Measurements from ENCODE around the gene INPP5A.

INPP5A gene

DNA sequence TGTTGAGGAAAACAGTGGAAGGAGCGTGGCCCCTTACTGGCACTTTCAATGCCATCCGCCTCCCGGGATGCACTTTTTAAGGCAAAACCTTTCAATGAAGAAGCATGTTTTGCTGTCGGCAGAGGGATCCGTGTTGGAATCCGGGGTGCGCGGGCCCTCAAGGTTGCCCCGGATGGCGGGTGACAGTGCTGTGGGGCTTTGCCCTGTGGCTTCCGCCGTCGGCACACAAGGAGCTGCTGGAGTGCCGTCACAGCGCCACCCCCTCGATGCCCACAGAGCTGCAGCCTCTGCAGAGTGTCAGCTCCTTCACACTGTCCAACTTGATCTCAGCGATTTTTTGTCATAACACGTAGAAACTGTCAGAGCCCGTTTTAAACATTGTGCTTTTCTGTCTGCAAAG, 189.4 kb downstream of the INPP5A start:
- H3K36me3 ChIP-seq (ENCODE audit: control insufficient read depth, insufficient read depth, low read length) = no peaks in the 10 kb centered on the region
- no peak overlapping the region for H3K18ac ChIP-seq (ENCODE audit: low read length)
- no peaks in the 10 kb centered on the region for H3K27me3 ChIP-seq (ENCODE audit: insufficient read depth, low read length, poor library complexity)
- H3K79me1 ChIP-seq (ENCODE audit: low read length) = no peaks in the 10 kb centered on the region
- no peaks in the 10 kb centered on the region for H3K4me1 ChIP-seq (ENCODE audit: control insufficient read depth, low read depth, low read length)
- H3K9ac ChIP-seq (ENCODE audit: low read length) = no peak overlapping the region
- WGBS (ENCODE audit: extremely low coverage, insufficient coverage, low lambda C conversion rate) = no CpG with 5 or more reads among the region's 19 CpGs
- no peak overlapping the region for H4K5ac ChIP-seq (ENCODE audit: low read length)
- H2BK120ac ChIP-seq (ENCODE audit: low read depth, low read length) = no peak overlapping the region
- no peak overlapping the region for H3K4me3 ChIP-seq (ENCODE audit: low read length)
- no peak overlapping the region for H3K56ac ChIP-seq (ENCODE audit: low read length)
- no peak overlapping the region for H4K8ac ChIP-seq (ENCODE audit: low read depth, low read length)
- no peak overlapping the region for H2AK5ac ChIP-seq (ENCODE audit: low read length)
- no peak overlapping the region for H3K4me2 ChIP-seq (ENCODE audit: low read length)
- no peak overlapping the region for H2BK5ac ChIP-seq (ENCODE audit: low read length)
- no peak overlapping the region for H3K4ac ChIP-seq (ENCODE audit: low read depth, low read length)
- H3K79me2 ChIP-seq (ENCODE audit: control insufficient read depth, insufficient read depth, low read length) = no peaks in the 10 kb centered on the region
- H2BK15ac ChIP-seq (replicated peaks; ENCODE audit: low read depth) = no peak overlapping the region
- no peak overlapping the region for H3K27ac ChIP-seq (ENCODE audit: low read depth, low read length)
- no peak for DNase-seq
- H3K23ac ChIP-seq (ENCODE audit: low read length) = no peak overlapping the region

DNA sequence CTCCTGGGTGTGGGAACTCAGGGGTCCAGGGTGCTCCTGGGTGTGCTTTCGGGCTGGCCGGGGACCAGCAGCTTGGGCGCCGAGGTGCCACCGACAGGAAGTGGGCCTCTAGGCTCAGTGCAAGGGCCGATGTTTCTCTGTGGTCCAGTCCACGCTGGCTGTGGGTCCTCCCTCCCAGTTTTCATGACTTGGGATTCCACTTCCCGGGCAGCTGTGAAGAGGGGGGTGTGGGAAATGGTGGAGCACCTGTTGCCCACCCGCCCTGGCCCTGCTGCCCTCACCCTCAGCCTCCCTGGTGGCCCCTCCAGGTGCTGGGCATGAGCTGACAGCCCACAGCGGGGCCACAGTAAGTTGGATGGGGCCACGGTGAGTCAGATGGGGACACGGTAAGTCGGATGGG, 189.8 kb downstream of the INPP5A start:
- WGBS (ENCODE audit: extremely low coverage, insufficient coverage, low lambda C conversion rate) = no CpG with 5 or more reads among the region's 13 CpGs
- Histone ChIP-seq H3K4ac (ENCODE audit: low read depth, low read length) (no peak overlapping the region), H3K4me1 (ENCODE audit: control insufficient read depth, low read depth, low read length) (no peaks in the 10 kb centered on the region), H4K8ac (ENCODE audit: low read depth, low read length) (no peak overlapping the region), H3K79me2 (ENCODE audit: control insufficient read depth, insufficient read depth, low read length) (no peaks in the 10 kb centered on the region), H2BK120ac (ENCODE audit: low read depth, low read length) (no peak overlapping the region), H3K4me2 (ENCODE audit: low read length) (no peak overlapping the region), H3K79me1 (ENCODE audit: low read length) (no peaks in the 10 kb centered on the region), H2AK5ac (ENCODE audit: low read length) (no peak overlapping the region), H2BK5ac (ENCODE audit: low read length) (no peak overlapping the region), H2BK15ac (replicated peaks; ENCODE audit: low read depth) (no peak overlapping the region), H3K27ac (ENCODE audit: low read depth, low read length) (no peak overlapping the region), H4K5ac (ENCODE audit: low read length) (no peak overlapping the region), H3K18ac (ENCODE audit: low read length) (no peak overlapping the region), H3K56ac (ENCODE audit: low read length) (no peak overlapping the region), H3K9ac (ENCODE audit: low read length) (no peak overlapping the region), H3K27me3 (ENCODE audit: insufficient read depth, low read length, poor library complexity) (no peaks in the 10 kb centered on the region), H3K36me3 (ENCODE audit: control insufficient read depth, insufficient read depth, low read length) (no peaks in the 10 kb centered on the region), H3K4me3 (ENCODE audit: low read length) (no peak overlapping the region), H3K23ac (ENCODE audit: low read length) (no peak overlapping the region)
- no peak for DNase-seq

DNA sequence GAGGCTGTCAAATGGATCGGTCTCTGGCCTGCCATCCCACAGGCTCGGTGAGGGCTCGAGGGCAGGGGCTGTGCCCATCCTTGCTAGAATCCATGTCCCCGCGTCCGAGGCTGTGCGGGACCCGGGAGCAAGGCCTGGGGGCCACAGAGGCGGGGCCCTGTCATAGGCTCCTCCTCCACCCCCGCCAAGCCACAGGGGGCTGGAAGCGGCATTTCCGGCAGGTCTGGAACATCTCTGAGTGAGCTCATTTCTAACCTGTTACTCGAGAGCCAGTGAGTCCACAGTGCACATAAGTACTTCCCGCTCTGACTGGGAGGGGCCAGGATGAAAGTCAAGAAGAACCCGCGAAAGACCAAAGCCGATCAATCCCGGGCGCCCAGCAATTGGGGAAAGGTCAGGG, 190.7 kb downstream of the INPP5A start:
- Histone ChIP-seq H3K4me1 (ENCODE audit: control insufficient read depth, low read depth, low read length) (no peaks in the 10 kb centered on the region), H3K23ac (ENCODE audit: low read length) (no peak overlapping the region), H3K56ac (ENCODE audit: low read length) (no peak overlapping the region), H3K27ac (ENCODE audit: low read depth, low read length) (no peak overlapping the region), H2BK5ac (ENCODE audit: low read length) (no peak overlapping the region), H3K18ac (ENCODE audit: low read length) (no peak overlapping the region), H2BK120ac (ENCODE audit: low read depth, low read length) (no peak overlapping the region), H4K5ac (ENCODE audit: low read length) (no peak overlapping the region), H3K79me1 (ENCODE audit: low read length) (no peaks in the 10 kb centered on the region), H3K27me3 (ENCODE audit: insufficient read depth, low read length, poor library complexity) (no peaks in the 10 kb centered on the region), H4K8ac (ENCODE audit: low read depth, low read length) (no peak overlapping the region), H3K4ac (ENCODE audit: low read depth, low read length) (no peak overlapping the region), H2BK15ac (replicated peaks; ENCODE audit: low read depth) (no peak overlapping the region), H3K36me3 (ENCODE audit: control insufficient read depth, insufficient read depth, low read length) (no peaks in the 10 kb centered on the region), H3K9ac (ENCODE audit: low read length) (no peak overlapping the region), H3K4me2 (ENCODE audit: low read length) (no peak overlapping the region), H3K4me3 (ENCODE audit: low read length) (no peak overlapping the region), H3K79me2 (ENCODE audit: control insufficient read depth, insufficient read depth, low read length) (no peaks in the 10 kb centered on the region), H2AK5ac (ENCODE audit: low read length) (no peak overlapping the region)
- WGBS (ENCODE audit: extremely low coverage, insufficient coverage, low lambda C conversion rate) = no CpG with 5 or more reads among the region's 19 CpGs
- DNase-seq = no peak

DNA sequence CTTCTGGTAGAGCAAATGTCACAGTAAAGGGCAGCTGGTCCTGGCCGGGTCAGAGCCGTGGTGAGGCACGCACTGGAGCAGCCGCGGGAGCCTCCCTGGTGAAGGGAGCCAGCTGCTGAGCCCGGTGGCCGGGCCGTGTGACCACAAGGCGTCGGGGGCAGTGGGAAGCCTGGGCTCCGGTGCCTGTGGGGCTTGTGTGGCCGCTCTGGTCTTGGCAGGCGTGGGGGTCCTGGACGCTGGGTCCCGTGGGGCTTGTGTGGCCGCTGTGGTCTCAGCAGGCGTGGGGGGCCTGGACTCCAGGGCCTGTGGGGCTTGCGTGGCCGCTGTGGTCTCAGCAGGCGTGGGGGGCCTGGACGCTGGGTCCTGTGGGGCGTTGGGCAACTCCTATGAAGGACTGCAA, 191.2 kb downstream of the INPP5A start:
- H2BK120ac ChIP-seq (ENCODE audit: low read depth, low read length) = no peak overlapping the region
- H3K9ac ChIP-seq (ENCODE audit: low read length) = no peak overlapping the region
- no peak overlapping the region for H2BK15ac ChIP-seq (replicated peaks; ENCODE audit: low read depth)
- WGBS (ENCODE audit: extremely low coverage, insufficient coverage, low lambda C conversion rate) = no CpG with 5 or more reads among the region's 22 CpGs
- no peak overlapping the region for H2AK5ac ChIP-seq (ENCODE audit: low read length)
- H2BK5ac ChIP-seq (ENCODE audit: low read length) = no peak overlapping the region
- H3K4me1 ChIP-seq (ENCODE audit: control insufficient read depth, low read depth, low read length) = no peaks in the 10 kb centered on the region
- no peaks in the 10 kb centered on the region for H3K27me3 ChIP-seq (ENCODE audit: insufficient read depth, low read length, poor library complexity)
- no peak overlapping the region for H3K4me2 ChIP-seq (ENCODE audit: low read length)
- DNase-seq = no peak
- no peak overlapping the region for H3K56ac ChIP-seq (ENCODE audit: low read length)
- H3K27ac ChIP-seq (ENCODE audit: low read depth, low read length) = no peak overlapping the region
- no peaks in the 10 kb centered on the region for H3K36me3 ChIP-seq (ENCODE audit: control insufficient read depth, insufficient read depth, low read length)
- H3K23ac ChIP-seq (ENCODE audit: low read length) = no peak overlapping the region
- no peak overlapping the region for H3K4ac ChIP-seq (ENCODE audit: low read depth, low read length)
- no peak overlapping the region for H3K18ac ChIP-seq (ENCODE audit: low read length)
- no peak overlapping the region for H4K8ac ChIP-seq (ENCODE audit: low read depth, low read length)
- no peaks in the 10 kb centered on the region for H3K79me2 ChIP-seq (ENCODE audit: control insufficient read depth, insufficient read depth, low read length)
- no peak overlapping the region for H3K4me3 ChIP-seq (ENCODE audit: low read length)
- no peak overlapping the region for H4K5ac ChIP-seq (ENCODE audit: low read length)
- H3K79me1 ChIP-seq (ENCODE audit: low read length) = no peaks in the 10 kb centered on the region

GRCh38 chr10:132729810-132730572, 192.4 kb downstream of the INPP5A start:
- Histone ChIP-seq H3K79me2 (ENCODE audit: control insufficient read depth, insufficient read depth, low read length) (no peaks in the 10 kb centered on the region), H3K9ac (ENCODE audit: low read length) (no peak overlapping the region), H2BK5ac (ENCODE audit: low read length) (no peak overlapping the region), H3K4me3 (ENCODE audit: low read length) (no peak overlapping the region), H2BK120ac (ENCODE audit: low read depth, low read length) (no peak overlapping the region), H4K8ac (ENCODE audit: low read depth, low read length) (no peak overlapping the region), H3K79me1 (ENCODE audit: low read length) (no peaks in the 10 kb centered on the region), H3K4me2 (ENCODE audit: low read length) (no peak overlapping the region), H3K18ac (ENCODE audit: low read length) (no peak overlapping the region), H3K4ac (ENCODE audit: low read depth, low read length) (no peak overlapping the region), H3K23ac (ENCODE audit: low read length) (no peak overlapping the region), H3K36me3 (ENCODE audit: control insufficient read depth, insufficient read depth, low read length) (no peaks in the 10 kb centered on the region), H3K27ac (ENCODE audit: low read depth, low read length) (no peak overlapping the region), H3K56ac (ENCODE audit: low read length) (no peak overlapping the region), H2BK15ac (replicated peaks; ENCODE audit: low read depth) (no peak overlapping the region), H3K4me1 (ENCODE audit: control insufficient read depth, low read depth, low read length) (no peaks in the 10 kb centered on the region), H4K5ac (ENCODE audit: low read length) (no peak overlapping the region), H3K27me3 (ENCODE audit: insufficient read depth, low read length, poor library complexity) (no peaks in the 10 kb centered on the region), H2AK5ac (ENCODE audit: low read length) (no peak overlapping the region)
- no CpG with 5 or more reads among the region's 29 CpGs for WGBS (ENCODE audit: extremely low coverage, insufficient coverage, low lambda C conversion rate)
- DNase-seq = no peak

- no peak overlapping the region for H2BK5ac ChIP-seq (ENCODE audit: low read length)
- no peak overlapping the region for H3K4me2 ChIP-seq (ENCODE audit: low read length)
- H4K5ac ChIP-seq (ENCODE audit: low read length) = no peak overlapping the region
- H3K27me3 ChIP-seq (ENCODE audit: insufficient read depth, low read length, poor library complexity) = no peaks in the 10 kb centered on the region
- no peak for DNase-seq
- no peak overlapping the region for H3K9ac ChIP-seq (ENCODE audit: low read length)
- H3K79me2 ChIP-seq (ENCODE audit: control insufficient read depth, insufficient read depth, low read length) = no peaks in the 10 kb centered on the region
- no peaks in the 10 kb centered on the region for H3K4me1 ChIP-seq (ENCODE audit: control insufficient read depth, low read depth, low read length)
- no peak overlapping the region for H3K56ac ChIP-seq (ENCODE audit: low read length)
- no peak overlapping the region for H3K4ac ChIP-seq (ENCODE audit: low read depth, low read length)
- H3K23ac ChIP-seq (ENCODE audit: low read length) = no peak overlapping the region
- no peak overlapping the region for H4K8ac ChIP-seq (ENCODE audit: low read depth, low read length)
- no peak overlapping the region for H2AK5ac ChIP-seq (ENCODE audit: low read length)
- H2BK15ac ChIP-seq (replicated peaks; ENCODE audit: low read depth) = no peak overlapping the region
- H3K18ac ChIP-seq (ENCODE audit: low read length) = no peak overlapping the region
- no peak overlapping the region for H2BK120ac ChIP-seq (ENCODE audit: low read depth, low read length)
- H3K79me1 ChIP-seq (ENCODE audit: low read length) = no peaks in the 10 kb centered on the region
- H3K4me3 ChIP-seq (ENCODE audit: low read length) = no peak overlapping the region
- no peak overlapping the region for H3K27ac ChIP-seq (ENCODE audit: low read depth, low read length)
- WGBS (ENCODE audit: extremely low coverage, insufficient coverage, low lambda C conversion rate) = no CpG with 5 or more reads among the region's 15 CpGs
- H3K36me3 ChIP-seq (ENCODE audit: control insufficient read depth, insufficient read depth, low read length) = no peaks in the 10 kb centered on the region
These were observed 193.0 kb downstream of the INPP5A start for GRCh38 chr10:132730573-132730953.

All from mesendoderm (in vitro differentiated cells).